Measurements from ENCODE around the gene RTP3.
A peak's percentile ranks its signal among the peaks of the same experiment; 100 is the strongest.

The RTP3 gene

DNA sequence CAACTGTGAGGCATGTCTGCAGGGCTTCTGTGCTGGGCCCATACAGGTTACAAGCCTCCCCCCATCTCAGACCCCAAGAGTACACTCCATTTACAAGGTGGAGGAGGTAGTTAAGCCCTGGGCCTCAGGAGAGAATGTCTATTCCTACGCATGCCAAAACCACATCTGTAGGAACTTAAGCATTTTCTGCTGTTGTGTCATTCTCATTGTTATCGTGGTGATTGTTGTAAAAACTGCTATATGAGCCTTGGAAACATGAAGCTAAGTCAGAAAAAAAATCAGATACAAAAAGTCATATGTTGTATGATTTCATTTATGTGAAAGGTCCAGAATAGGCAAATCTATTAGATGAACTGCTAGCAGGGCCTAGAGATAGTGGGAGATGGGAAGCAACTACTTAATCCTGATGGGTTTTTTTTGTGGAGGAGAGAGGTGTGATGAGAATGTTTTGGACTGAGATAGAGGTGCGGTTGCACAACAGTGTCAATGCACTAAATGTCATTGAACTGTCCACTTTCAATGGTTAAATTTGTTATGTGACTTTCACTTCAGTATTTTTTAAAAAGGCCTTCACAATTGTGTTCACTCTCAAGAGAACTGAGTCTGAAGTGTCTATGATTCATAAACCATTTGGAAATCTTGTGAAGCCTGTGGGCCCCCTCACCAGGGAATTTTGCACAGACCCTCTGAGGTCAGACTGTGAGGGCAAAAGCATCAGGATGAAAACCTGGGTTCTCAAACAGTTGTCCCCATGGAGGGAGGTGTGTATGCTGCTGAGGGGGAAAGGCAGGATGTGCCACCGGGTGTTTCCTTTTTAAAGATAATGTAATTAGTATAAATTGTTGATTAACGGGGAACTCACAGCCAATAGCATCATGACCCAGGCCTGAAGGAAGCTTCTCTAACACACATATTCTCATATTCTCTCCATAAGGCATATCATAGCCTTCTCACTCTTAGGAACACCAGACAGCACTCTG is 3.2 kb downstream of the RTP3 start:
- in situ Hi-C loops (cut with HindIII; ENCODE audit: low pct_unique_long_range_greater_than_20kb, low sequenced_read_pairs) = no loop called here
- no peak for DNase-seq (ENCODE audit: low read depth in 1 of 2, low spot score in 1 of 2)
- no peak for TF ChIP-seq JUND (IDR thresholded peaks at IDR 0.05; ENCODE audit: low read depth)

- TF ChIP-seq JUND (IDR thresholded peaks at IDR 0.05; ENCODE audit: low read depth) = no peak
- no peak for DNase-seq (ENCODE audit: low read depth in 1 of 2, low spot score in 1 of 2)
- in situ Hi-C loops (cut with HindIII; ENCODE audit: low pct_unique_long_range_greater_than_20kb, low sequenced_read_pairs) = no loop called here
Measured at GRCh38 chr3:46501702-46502101, 3.9 kb downstream of the RTP3 start.

- no peak for TF ChIP-seq JUND (IDR thresholded peaks at IDR 0.05; ENCODE audit: low read depth)
- DNase-seq (ENCODE audit: low read depth in 1 of 2, low spot score in 1 of 2) = no peak
- in situ Hi-C loops (cut with HindIII; ENCODE audit: low pct_unique_long_range_greater_than_20kb, low sequenced_read_pairs) = no loop called here
Measured at GRCh38 chr3:46503200-46503874, 5.6 kb downstream of the RTP3 start.

GRCh38 chr3:46504789-46505188 is 7.0 kb downstream of the RTP3 start:
- in situ Hi-C loops (cut with HindIII; ENCODE audit: low pct_unique_long_range_greater_than_20kb, low sequenced_read_pairs) = no loop called here
- DNase-seq (ENCODE audit: low read depth in 1 of 2, low spot score in 1 of 2) = no peak
- no peak for TF ChIP-seq JUND (IDR thresholded peaks at IDR 0.05; ENCODE audit: low read depth)

GRCh38 chr3:46505953-46506352 is 8.2 kb downstream of the RTP3 start:
- TF ChIP-seq JUND (IDR thresholded peaks at IDR 0.05; ENCODE audit: low read depth) = no peak
- DNase-seq (ENCODE audit: low read depth in 1 of 2, low spot score in 1 of 2) = no peak
- in situ Hi-C loops (cut with HindIII; ENCODE audit: low pct_unique_long_range_greater_than_20kb, low sequenced_read_pairs) = no loop called here

DNA sequence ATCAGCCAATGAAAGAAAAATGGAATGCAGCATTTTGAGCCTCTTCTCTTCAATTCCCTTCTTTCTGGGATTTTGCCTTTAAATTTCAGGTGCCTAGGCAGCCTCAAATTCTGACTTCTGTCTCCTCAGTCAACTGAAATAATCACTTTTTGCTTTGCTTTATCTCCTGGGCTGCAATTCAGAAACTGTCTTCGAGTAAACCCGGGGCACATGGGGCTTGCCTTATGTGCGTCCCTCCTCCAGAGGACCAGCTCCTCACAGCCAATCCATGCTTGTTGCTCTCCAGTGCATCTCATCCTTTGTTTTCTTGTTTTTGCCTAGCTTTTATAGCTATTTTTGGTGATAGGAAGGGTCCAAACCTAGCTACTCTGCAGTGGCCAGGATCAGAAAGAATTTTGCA is 8.8 kb downstream of the RTP3 start:
- no peak for DNase-seq (ENCODE audit: low read depth in 1 of 2, low spot score in 1 of 2)
- in situ Hi-C loops (cut with HindIII; ENCODE audit: low pct_unique_long_range_greater_than_20kb, low sequenced_read_pairs) = no loop called here
- TF ChIP-seq JUND (IDR thresholded peaks at IDR 0.05; ENCODE audit: low read depth) = no peak

- no peak for DNase-seq (ENCODE audit: low read depth in 1 of 2, low spot score in 1 of 2)
- no peak for TF ChIP-seq JUND (IDR thresholded peaks at IDR 0.05; ENCODE audit: low read depth)
- in situ Hi-C loops (cut with HindIII; ENCODE audit: low pct_unique_long_range_greater_than_20kb, low sequenced_read_pairs) = no loop called here
Measured at GRCh38 chr3:46508850-46509591, 11.2 kb downstream of the RTP3 start.

DNA sequence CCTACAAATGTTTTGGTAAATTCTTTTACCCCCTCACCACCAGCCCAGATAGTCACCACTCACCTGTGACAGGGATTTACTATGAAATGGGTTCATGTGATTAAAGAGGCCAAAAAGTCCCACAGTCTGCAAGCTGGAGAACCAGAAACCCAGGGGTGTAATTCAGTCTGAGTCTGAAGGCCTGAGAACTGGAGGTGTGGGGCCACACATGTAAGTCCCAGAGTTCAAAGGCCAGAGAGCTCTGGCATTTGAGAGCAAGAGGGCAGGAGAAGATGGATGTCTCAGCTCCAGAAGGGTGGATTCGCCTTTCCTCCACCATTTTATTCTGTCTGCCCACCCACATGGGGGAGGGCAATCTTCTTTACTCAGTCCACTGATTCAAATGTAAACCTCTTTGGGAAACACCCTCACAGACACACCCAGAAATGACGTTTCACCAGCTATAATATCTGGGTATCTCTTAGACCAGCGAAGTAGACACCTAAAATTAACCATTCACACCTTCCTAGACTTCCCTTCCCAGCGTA is 11.9 kb downstream of the RTP3 start:
- DNase-seq (ENCODE audit: low read depth in 1 of 2, low spot score in 1 of 2) = no peak
- in situ Hi-C loops (cut with HindIII; ENCODE audit: low pct_unique_long_range_greater_than_20kb, low sequenced_read_pairs) = no loop called here
- TF ChIP-seq JUND (IDR thresholded peaks at IDR 0.05; ENCODE audit: low read depth) = no peak

- no peak for TF ChIP-seq JUND (IDR thresholded peaks at IDR 0.05; ENCODE audit: low read depth)
- no peak for DNase-seq (ENCODE audit: low read depth in 1 of 2, low spot score in 1 of 2)
- in situ Hi-C loops (cut with HindIII; ENCODE audit: low pct_unique_long_range_greater_than_20kb, low sequenced_read_pairs) = no loop called here
Measured at GRCh38 chr3:46512191-46512749, 14.5 kb downstream of the RTP3 start.

DNA sequence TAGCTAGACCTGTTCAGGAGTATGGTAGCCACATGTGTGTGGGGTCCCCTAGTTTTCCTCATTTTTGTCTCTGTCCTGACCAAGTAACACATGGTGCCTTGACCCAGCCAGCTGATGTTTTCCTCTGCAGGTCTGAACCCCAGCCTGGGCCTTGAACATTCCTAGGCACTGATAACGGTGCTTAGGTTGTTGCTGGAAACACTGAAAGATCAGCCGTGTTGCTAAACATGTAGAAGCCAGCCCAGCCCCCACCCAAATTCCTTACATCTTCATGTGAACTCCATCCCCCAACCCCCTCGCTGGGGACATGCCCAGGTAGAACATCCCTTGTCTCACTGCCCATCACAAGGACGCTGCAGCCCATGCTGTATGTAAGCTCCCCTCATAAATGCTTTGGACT is 18.7 kb downstream of the RTP3 start:
- no peak for DNase-seq (ENCODE audit: low read depth in 1 of 2, low spot score in 1 of 2)
- TF ChIP-seq JUND (IDR thresholded peaks at IDR 0.05; ENCODE audit: low read depth) = no peak

DNA sequence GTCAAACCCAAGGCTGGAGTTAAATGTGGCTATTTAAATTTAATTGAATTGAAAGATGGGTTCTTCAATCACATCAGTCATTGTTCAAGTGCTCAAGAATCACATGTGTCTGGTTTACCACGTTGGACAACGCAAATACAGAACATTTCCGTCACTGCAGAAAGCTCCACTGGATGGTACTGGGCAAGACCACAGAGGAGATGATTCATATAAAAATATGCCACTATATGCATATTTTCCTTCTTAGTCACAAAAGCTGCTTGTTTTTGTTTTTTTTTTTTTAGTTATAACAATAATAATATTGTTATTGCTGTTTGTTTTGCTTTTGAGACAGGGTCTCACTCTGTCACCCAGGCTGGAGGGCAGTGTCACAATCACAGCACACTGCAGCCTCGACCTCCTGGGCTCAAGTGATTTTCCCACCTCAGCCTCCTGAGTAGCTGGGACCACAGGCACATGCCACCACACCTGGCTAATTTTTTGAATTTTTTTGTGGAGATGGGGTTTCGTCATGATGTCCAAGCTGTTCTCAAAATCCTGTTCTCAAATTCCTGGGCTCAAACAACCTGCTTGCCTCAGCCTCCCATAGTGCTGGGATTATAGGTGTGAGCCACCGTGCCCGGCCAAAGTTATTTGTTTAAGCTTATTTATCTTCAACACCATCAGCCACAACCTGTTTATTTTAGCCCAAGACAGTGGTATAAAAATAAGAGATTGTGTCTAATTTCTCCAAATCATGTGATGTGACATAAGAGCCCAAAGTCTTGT is 19.4 kb downstream of the RTP3 start:
- in situ Hi-C loops (cut with HindIII; ENCODE audit: low pct_unique_long_range_greater_than_20kb, low sequenced_read_pairs) = no loop called here
- DNase-seq (ENCODE audit: low read depth in 1 of 2, low spot score in 1 of 2) = peak in 1 of 2 experiments; percentile 9
- no peak for TF ChIP-seq JUND (IDR thresholded peaks at IDR 0.05; ENCODE audit: low read depth)

More for the DNA sequence above, 18.7 kb downstream of the RTP3 start:
- in situ Hi-C loops (cut with HindIII; ENCODE audit: low pct_unique_long_range_greater_than_20kb, low sequenced_read_pairs) = no loop called here
